SKM-1 (cell line): ENCODE data around the gene SULT4A1.

Experiments
- DNase-seq: peaks from one replicate; lab custom pipeline; 2025; ENCODE audit not compliant: unreplicated experiment; lab: John Stamatoyannopoulos, UW

Gene SULT4A1

DNA sequence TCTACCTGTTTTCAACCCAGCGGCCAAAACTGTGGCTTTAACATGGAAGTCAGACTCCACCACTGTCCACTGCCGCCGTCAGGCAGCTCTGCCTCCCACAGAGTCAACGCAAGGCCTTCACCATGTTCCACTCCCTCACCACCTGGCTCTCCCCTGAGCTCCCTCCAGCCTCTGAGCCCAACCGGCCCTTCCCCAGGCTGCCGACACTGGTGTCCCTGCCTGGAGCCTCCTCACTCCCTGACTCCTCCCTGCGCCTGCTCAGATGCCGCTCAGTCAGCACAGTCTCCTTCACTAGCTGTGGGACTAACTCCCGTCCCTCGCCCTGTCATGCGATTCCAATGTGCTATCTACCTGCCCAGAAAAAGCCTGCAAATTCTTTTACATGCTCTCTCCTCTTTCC lies 16.3 kb downstream of the SULT4A1 start:
- DNase-seq, result no peak

DNA sequence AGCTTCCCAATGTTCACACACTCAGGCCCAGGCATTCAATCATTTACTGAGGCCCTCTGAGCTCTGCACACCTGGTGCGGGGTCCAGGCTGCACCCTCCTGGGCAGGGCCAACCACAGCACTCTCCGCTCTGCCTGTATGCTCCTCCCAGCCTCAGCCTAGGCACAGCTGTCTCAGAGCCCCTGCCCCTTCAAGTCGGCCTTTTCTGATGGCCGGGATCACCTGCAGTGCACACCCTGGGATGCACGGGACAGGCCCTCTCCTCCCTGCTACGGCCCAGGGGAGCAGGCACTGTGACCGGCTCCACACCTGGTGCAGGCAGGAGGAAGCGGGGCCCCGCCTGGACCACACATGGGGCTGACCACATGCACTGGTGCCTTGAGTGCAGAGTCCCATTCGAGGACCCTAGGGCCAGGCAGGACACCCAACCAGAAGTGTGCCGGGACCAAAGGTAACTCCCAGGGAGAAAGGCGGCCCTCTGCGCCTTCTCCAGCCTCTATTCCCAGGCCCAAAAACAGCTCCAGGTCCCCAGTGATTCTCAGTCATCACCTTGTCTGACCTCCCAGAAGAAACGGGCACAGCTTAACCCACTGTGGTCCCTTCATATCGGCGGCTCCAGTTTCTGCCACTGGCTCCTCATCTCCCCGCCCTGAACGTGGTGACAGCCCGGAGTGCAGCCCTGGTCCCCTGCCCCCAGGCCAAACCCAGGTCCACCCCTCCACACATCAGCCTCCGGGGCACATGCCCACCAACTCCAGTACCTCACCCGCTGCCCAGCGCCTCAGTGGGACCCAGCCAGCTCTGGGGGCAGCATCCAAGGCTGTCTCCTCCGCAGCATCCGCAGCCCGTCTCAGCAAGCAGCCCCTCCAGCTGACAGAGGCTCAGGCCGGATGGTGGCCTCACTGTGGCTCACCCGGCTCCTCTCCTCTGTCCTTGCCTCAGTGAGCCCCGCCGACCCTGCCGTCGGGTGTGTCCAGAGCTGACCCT lies 17.5 kb downstream of the SULT4A1 start:
- no peak for DNase-seq

DNA sequence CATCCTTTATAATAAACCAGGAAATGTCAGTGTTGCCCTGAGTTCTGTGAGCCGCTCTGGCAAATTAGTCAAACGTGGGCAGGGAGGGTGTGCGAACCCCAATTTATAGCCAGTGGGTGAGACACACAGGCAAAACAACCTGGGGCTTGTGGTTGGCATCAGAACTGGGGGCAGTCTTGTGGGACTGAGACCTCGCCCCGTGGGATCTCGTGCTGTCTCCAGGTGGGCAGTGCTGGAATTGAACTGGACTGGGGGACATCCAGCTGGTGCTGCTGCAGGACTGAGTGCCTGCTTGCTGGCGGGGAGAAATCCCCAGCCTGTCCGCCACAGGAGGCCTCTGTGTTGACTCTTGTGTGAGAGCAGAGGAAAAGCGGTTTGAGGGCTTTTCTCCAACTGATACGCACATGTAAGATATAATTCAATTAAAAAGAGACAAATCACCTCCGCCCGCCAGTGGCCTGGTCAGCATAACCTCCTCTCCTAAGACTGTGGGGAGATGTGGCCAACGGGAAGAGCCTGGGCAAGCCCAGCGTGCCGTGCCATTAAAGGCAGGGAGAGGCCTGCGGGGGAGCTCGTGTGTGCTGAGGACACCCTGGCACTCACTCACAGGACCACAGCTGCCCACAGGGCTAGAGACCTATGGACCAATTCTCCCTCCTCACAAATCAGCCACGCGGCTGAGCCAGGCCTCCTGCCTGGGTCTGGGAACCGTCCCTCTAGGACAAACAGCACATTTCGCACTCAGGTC lies 18.4 kb downstream of the SULT4A1 start:
- no peak for DNase-seq

DNA sequence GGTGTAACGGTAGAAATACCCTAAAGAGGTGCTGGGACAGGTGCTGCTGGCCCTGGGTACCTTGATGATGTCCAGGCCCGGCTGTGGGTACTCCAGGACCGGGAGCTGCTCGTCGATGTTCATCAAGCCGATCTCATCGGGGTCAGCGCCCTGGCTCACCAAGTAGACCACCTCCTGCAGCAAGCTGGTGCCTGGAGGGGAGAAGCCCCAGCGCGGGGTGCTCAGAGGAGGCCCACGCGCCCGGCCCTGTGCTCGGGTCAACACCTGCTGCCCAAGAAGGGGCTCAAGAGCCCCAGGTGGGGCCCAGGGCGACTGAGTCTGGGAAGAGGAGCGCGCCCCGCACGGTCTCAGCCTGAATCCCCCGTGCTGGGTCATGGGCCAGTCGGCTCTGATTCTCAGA lies 20.6 kb downstream of the SULT4A1 start:
- DNase-seq, result no peak

DNA sequence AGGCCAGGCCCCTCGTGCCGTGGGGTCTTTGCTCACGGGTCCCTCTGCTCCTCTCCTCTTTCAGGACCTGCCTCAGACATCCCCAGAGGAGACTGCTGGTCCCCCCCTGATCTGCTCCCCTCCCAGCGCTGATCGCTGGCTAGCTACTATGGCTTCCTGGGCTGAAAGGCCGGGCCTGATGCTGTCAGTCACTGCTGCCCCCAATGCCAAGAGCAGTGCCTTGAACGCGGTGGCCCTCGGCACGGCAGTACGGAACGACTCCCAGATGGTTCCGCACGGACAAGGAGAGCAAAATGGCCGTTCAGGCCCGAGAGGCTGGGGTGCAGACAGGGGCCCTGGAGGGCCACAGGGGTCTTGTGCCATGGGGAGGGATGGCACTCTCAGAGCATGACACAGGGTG lies 21.5 kb downstream of the SULT4A1 start:
- DNase-seq, result no peak

DNA sequence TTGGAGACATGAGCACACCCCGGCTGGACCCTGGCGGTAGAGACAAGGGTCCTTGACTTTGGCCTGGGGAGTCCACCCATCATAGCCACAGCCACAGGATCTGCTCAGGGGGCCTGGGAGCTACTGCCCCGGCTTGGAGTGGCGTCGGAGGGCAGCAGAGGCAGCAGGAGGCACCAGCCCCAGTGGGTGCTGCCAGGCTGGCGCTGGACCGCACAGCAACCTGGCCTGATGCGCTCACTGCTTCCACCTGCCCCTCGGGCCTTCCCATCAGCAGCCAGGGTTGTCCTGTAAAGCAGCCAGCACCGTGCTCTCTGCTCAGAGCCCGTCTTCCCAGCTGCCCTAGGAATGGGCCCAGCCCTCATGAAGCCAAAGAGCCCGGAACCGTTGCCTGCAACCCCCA lies 21.9 kb downstream of the SULT4A1 start:
- DNase-seq, result no peak

DNA sequence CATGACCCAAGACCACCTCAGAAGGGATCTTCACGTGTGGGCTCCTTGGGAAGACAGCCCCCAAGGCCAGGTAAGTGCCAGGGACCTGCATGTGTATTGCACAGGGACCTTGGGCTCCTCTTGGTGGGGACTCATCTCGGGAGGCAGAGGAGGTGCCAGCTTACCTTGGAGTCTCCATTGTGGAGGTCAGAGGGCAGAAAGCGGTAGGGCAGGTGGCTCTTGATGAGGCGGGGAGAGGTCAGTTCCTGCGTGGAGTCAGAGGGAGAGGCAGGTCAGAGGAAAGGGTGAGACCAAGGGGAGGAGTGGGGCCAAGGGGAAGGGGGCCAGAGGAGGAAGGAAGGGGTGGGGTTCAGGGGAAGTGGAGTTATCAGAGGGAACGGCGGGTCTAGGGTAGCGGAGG lies 22.5 kb downstream of the SULT4A1 start:
- no peak for DNase-seq

DNA sequence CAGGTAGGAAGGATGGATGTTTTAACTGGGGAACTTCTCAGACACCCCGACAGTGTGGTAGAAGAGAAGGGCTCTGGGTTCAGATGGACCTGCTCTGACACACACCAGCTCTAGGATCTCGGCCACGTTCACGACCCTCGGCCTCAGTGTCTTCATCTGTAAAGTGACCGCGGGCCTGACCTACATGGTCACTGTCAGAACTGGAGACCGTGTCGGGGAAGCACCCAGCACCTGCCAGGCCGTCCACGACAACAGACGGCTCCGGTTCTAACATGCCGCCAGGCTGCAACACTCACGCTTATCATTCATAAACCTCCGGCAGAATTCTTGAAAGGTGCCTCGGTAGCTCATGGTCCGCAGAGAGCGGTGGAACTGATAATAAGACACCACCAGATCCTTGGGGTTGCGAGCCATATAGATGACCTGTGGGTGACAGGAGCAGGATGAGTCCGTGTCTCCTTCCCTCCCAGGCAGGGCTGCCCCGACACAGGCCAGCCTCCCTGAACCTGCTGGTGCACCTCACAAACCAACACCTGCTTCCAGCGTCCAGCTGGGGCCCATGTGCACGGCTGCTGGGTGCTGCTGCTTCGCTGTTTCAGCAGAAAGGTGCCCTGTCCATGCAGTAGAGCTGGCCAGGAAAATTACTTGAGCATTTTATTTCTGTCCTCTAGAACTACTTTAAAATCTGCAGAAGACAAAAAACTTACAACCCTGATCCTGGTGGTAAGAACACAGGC lies 23.6 kb downstream of the SULT4A1 start:
- no peak for DNase-seq

DNA sequence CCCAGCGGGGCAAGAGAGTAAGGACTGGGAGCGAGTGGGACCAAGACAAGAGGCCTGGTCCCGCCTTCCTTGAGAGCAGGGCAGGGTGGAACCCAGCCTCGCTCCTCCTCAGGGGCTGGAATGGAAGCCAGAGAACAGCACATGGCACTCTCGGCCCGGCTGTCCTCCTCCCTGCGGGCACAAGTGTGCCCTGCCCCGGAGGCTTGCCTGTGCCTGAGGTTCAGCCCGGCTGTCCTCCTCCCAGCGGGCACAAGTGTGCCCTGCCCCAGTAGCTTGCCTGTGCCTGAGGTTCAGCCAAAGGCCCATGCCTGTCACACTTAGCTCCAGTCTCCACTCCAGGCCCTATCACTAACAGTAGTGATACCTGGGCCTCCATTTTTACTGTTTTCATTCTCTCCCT lies 24.2 kb downstream of the SULT4A1 start:
- DNase-seq, result no peak

DNA sequence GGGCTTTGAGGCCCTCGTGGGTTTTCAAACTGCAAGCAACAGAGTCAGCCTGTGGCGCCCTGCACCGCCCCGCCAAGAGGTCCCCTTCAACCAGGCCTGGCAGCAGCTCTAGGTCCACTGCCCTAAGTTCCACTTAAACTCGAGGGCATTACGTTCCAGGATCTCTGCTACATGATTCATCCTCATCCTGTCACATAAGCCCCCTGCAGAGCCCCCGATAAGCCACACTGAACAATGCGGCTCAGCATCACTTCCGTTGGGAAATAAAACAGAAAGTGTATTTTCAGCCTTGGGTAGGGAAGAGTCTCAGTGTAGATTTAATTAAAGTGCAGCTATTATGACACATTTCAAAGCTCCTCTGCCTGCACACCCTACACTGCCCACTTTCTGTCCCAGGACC lies 24.6 kb downstream of the SULT4A1 start:
- DNase-seq, result no peak

DNA sequence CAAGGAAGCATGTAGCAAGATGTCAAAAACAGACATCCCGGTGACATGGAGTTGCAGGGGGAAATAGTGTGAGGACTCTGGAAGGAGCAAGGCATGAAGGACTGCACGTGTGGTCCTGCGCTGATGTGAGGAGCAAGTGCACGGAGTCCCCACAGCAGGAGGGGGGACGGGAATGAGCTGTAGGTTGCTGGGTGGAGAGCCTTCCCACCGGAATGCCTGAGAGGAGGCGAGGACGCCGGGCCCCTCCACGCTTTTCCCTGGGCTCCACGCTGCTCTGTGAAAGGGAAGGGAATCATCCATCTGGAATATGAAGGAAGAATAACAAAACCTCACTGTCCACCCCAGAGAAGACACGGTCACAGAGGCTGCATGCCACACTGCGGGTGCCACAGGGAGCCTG lies 26.6 kb downstream of the SULT4A1 start:
- DNase-seq, result no peak

DNA sequence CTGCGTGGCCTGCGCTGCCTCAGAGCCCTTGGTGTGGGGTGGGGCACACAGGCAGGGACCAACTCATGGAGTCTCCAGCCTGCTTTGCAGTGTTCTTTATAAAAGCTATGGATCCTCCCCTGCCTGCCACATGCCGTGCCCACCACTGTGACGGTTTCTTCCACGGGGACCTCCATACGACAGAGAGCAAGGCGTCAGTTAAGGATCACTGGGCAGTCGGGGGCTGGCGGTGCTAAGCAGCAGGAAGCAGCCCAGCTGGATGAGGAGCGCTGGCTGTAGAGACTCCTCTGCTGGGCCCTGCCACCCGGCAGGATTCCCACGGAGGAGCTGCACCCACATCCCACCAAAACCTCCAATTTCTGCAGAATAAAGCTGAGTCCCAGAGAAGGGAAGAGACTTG lies 27.1 kb downstream of the SULT4A1 start:
- no peak for DNase-seq

DNA sequence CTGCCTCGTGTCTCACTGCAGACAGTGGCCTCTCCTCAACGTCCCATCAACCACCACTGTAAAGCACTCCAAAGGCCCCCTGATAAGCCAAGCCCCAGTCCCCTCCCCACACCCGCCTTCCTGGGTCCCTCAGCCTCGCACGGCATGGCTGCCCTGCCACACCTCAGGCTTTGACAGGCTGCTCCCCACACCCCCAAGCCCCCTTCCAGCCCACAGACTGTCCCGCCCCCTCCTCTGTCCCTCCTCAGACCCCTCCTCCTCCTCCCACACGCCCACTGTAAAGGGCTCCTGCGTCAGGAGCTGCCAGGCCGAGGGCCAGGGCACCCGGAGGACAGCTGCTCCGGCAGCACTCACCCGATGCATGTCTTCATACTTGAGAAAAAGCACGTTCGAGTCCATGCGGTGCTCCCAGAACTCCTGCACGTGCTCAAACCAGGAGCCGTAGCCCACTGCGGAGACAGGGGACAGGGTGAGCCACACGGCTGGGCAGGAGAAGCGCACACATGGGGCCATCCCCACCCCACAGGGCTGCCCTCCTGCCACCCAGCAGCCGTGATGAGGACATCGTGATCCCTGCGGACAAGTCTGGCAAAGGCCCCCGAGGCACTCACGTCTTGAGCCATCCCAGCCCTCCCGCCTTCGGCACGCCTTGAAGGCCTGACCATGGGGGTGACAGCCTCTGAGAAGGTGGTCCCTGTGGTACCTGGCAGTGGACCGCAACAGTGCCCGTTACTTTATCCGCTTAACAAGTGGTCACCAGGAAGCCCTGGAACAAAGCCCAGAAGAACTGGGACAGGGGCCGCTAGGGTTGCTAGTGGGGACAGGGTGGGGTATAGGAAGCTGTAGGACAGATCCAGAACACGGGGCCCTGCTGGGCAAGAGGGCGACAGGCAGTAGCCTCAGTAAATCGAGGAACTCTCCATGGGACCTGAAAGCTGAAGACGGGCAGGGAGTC lies 28.8 kb downstream of the SULT4A1 start:
- DNase-seq, result no peak

DNA sequence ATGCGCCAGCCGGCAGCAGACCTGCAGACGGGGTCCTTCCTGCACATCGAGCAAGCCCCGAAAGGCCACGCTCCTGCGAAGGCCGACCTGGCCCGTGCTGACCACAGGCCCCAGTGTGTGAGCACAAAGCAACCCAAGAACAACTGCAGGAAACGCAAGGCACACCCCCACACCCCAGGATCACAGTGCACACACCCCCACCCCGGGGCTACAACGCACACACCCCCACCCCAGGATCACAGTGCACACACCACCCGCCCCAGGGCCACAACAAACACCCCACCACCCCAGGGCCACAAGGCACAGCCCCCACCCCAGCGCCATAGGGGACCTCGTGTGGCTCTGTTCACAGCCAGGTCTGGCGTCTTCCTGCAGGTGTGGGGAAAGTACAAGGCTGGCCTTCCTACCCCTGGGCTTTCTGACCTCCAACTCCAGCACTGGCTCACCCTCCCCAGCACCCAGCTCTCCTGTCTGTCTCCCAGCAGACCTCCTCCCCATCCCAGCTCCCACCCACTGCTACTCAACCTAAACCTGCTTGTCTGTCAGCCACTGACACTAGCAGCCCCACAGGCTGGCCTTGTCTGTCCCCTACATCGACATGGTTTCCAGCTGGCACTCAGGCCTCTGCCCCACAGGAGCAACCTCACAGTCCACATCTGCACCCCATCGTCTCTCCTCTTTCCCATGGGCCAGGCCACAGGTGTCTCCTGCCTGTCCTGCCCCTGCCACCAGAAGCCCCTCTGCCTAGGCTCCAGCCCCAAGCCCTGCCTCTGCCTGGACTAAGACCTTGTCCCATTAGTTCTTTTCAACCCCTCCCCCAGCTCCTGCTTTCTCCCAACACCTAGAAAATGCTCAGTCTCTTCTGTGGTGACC lies 29.7 kb downstream of the SULT4A1 start:
- DNase-seq, result no peak

DNA sequence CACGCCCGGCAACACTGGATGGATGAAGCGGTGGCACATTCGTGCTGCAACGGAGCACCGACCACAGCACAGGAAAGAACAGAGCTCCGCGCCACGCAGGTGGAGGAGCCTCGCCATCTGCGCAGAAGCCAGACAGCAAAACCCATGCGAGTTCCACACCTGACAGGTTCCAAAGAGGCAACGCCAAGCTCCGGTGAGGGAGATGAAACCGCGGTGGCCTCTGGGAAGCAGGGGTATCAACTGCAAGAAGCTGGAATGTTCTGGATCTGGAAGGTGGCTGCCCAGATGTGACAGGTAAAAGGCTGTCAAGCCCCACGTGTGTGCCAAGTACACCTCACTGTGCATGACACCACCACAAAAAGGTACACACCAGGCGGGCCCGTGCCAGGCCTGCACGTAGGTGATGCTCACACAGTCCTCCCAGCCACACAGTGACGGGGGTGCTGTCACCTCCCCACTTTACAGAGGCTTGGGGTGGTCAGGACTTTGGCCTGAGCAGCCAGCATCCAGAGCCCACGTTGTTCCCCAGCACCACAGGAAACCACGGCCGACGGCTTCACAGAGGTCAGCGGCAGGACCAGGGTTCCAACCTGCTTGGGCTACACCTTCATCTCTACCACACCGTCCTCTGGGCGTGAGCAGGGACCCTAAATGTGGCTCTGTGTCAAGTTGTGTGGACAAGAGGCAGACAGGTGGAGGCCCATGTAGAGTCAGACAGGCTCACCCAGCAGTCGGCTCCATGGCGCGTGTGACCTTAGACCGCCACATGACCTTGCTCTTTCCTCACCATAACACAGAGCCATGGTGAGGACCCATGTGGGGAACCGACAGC lies 30.5 kb downstream of the SULT4A1 start:
- no peak for DNase-seq

DNA sequence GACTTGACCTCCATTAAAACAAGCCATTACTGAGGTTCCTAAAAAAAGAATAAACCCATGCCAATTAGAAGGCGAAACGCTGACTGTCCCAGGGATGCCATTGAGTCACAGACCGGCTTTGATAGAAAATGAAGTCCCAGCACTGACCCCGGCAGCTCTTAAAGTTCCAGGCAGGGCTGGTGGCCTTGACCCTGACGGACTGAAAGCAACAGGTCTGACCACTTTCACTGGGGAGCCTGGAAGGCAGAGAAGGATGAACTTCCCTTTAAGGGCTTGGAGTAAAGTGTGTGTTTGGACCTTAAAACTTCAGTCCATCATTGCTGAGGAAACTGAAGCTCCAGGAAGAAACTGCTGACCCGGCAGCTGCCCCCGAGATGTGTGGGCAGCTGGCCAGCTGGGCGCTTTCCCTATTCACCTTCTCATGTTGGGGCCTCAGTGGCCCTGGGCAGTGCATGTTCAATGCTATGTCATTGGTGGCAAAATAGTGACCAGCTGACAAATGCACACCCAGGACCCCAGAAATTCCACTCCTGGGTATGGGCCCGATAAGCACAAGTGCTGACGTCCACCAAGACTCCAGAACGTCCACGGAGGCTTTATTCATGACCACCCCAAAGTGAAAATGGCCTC lies 31.3 kb downstream of the SULT4A1 start:
- no peak for DNase-seq

DNA sequence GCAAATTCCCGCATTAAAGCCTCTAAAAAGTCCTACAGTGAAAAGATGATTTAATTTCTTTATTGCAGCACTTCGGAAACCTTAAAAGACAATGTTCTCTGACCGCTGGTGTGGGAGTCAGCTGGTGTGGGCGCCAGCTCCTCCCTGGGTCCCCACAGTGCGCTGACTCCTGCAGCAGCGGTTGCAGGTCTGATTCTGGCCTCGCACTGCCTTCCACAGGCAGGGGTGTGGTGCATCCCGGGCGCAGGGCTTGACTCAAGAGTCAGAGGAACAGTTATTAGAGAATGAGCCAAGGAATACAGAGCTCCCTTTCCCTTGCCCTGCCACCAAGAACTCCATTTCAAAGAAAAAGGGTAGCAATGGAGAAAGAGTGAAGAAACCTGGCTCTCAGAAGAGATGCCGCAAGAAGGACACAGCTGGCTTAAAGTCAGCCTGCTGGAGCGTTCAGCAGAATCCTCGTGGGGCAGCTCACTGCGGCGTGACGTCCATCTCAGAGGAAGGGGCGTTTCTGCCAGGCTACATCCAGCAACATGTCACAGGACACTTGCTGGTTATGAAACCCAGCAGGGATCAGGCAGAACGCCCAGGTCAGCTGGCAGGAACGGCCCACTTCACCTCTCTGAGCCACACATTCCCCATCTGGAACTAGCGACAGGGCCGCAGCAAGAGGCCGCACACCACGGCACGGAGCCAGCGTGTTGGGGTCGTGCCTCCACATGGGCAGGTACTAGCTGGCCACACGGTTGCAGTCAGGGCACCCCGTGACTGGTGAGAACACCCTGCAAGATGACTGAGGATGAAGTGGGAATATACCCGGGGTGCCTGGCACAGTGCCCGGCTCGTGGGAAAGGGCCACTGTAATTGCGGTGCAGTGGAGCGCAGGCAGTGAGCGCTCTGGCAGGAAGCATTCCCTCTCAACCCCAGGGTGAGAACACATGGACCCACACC lies 32.1 kb downstream of the SULT4A1 start:
- no peak for DNase-seq
